Measurements from ENCODE around the gene INTS6L. TPM values are rescaled to one million over a fixed set of nuclear protein-coding genes. Genes with fewer than 3 reads are reported as not detected.

The INTS6L gene
- total RNA-seq = 10 to 100 TPM; 14.9 to 19.8 TPM
- long read RNA-seq = 0 reads

GRCh38 chrX:135520553-135521404 lies at the start of gene INTS6L:
Gene INTS6L, plus strand, starts transcription at chrX:135520660. Its CDS starts 333 bp downstream, at chrX:135520993.
- ATAC-seq = peak; percentile 77
- intact Hi-C loops (cut with DNase I, micrococcal nuclease) = no loop called here
- peak; percentile 84 to 90 for DNase-seq

GRCh38 chrX:135476378-135476777 lies 44.1 kb upstream of the INTS6L start:
- intact Hi-C loops (cut with DNase I, micrococcal nuclease) = no loop called here
- no peak for ATAC-seq
- DNase-seq = no peak

GRCh38 chrX:135477576-135477975 lies 42.9 kb upstream of the INTS6L start:
- peak; percentile 75 for ATAC-seq
- DNase-seq = peak in 1 of 2 donors; percentile 52
- intact Hi-C loops (cut with DNase I, micrococcal nuclease) = no loop called here

- ATAC-seq (no peak), DNase-seq (no peak)
- intact Hi-C loops (cut with DNase I, micrococcal nuclease) = no loop called here
Observed at GRCh38 chrX:135480076-135480475, 40.4 kb upstream of the INTS6L start.

- no peak for ATAC-seq
- intact Hi-C loops (cut with DNase I, micrococcal nuclease) = no loop called here
- no peak for DNase-seq
Observed at GRCh38 chrX:135481696-135482179, 38.7 kb upstream of the INTS6L start.

- intact Hi-C loops (cut with DNase I, micrococcal nuclease) = no loop called here
- DNase-seq (no peak), ATAC-seq (peak; percentile 59)
Observed at GRCh38 chrX:135484641-135485289, 35.7 kb upstream of the INTS6L start.

- DNase-seq = no peak
- intact Hi-C loops (cut with DNase I, micrococcal nuclease) = no loop called here
- ATAC-seq = no peak
Observed at GRCh38 chrX:135489542-135489941, 30.9 kb upstream of the INTS6L start.

GRCh38 chrX:135490979-135491514 lies 29.4 kb upstream of the INTS6L start:
- ATAC-seq (no peak), DNase-seq (no peak)
- intact Hi-C loops (cut with DNase I, micrococcal nuclease) = no loop called here

GRCh38 chrX:135494453-135494852 lies 26.0 kb upstream of the INTS6L start:
- no peak for DNase-seq
- intact Hi-C loops (cut with DNase I, micrococcal nuclease) = no loop called here
- peak; percentile 23 for ATAC-seq

- DNase-seq (no peak), ATAC-seq (no peak)
- intact Hi-C loops (cut with DNase I, micrococcal nuclease) = no loop called here
Observed at GRCh38 chrX:135497736-135498135, 22.7 kb upstream of the INTS6L start.

- intact Hi-C loops (cut with DNase I, micrococcal nuclease) = no loop called here
- ATAC-seq = no peak
Observed at GRCh38 chrX:135498236-135498635, 22.2 kb upstream of the INTS6L start.

GRCh38 chrX:135505351-135505750 lies 15.1 kb upstream of the INTS6L start:
- intact Hi-C loops (cut with DNase I, micrococcal nuclease) = no loop called here
- DNase-seq (no peak), ATAC-seq (no peak)

More at GRCh38 chrX:135498236-135498635, 22.2 kb upstream of the INTS6L start:
- DNase-seq = no peak

GRCh38 chrX:135509885-135510284 lies 10.6 kb upstream of the INTS6L start:
- DNase-seq (no peak), ATAC-seq (no peak)
- intact Hi-C loops (cut with DNase I, micrococcal nuclease) = no loop called here

GRCh38 chrX:135512508-135513129 lies 7.8 kb upstream of the INTS6L start:
- intact Hi-C loops (cut with DNase I, micrococcal nuclease) = no loop called here

GRCh38 chrX:135513130-135513515 lies 7.3 kb upstream of the INTS6L start:
- DNase-seq (no peak), ATAC-seq (no peak)
- intact Hi-C loops (cut with DNase I, micrococcal nuclease) = no loop called here

More at GRCh38 chrX:135512508-135513129, 7.8 kb upstream of the INTS6L start:
- DNase-seq (no peak), ATAC-seq (no peak)

- intact Hi-C loops (cut with DNase I, micrococcal nuclease) = no loop called here
- no peak for DNase-seq
- no peak for ATAC-seq
Observed at GRCh38 chrX:135516376-135516775, 4.1 kb upstream of the INTS6L start.

GRCh38 chrX:135518161-135518560 lies 2.3 kb upstream of the INTS6L start:
- DNase-seq (no peak), ATAC-seq (no peak)
- intact Hi-C loops (cut with DNase I, micrococcal nuclease) = no loop called here

- no peak for DNase-seq
- ATAC-seq = no peak
- intact Hi-C loops (cut with DNase I, micrococcal nuclease) = no loop called here
Observed at GRCh38 chrX:135520022-135520552, 373 bp upstream of the INTS6L start.

All from left colon (tissue), 2 donors.